Measurements from ENCODE around the gene SELENOK.

The SELENOK gene

DNA sequence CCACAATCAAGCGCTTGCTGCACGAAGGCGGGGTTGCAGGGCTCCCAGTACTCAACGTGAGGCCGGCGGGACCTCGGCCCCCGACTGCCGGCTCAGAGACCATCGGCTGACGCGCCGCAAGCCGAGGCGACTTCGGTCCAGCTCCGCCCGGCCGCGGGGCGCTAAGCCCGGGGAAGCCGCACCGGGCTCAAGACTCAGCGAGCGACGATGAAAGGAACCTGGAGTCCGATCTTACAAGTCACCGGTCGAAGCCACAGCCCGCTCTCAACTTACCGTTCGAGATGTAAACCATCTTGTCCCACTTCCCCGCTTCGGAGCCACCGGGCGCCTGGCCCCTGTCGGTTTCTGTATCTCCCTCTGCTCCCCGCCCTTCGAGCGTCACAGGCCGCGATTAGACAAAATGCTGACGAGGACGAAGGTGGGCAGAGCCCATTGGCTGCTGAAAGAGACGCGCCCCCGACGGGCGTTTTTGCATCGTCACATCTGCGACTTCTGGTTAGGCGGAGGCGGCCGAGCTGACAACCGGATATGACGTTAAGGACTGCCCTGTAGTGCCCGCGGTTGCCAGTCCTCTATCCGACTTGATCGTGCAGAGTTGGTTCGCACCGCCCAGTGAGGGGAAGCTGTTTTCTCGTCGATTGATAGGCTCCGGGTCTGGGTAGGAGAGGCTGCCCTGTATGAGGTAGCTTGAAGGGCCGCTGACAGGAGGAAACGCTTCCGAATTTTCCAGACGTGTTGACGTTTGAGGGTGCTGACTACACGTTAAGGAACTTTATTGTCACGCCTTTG lies at the start of gene SELENOK:
SELENOK (minus strand) TSS at position 363 of the 789 bp plus-strand sequence.
- no peaks in the 10 kb centered on the region for H3K9me3 ChIP-seq (ENCODE audit: insufficient read depth, low read length)
- TF ChIP-seq SUZ12 (IDR thresholded peaks at IDR 0.05; ENCODE audit: extremely low read depth, insufficient read depth, insufficient read length) (no peak), ZNF274 (IDR thresholded peaks at IDR 0.05; ENCODE audit: low read depth, low read length) (no peak), YY1 (IDR thresholded peaks at IDR 0.05; ENCODE audit: insufficient read depth, insufficient read length) (no peak)
- H3K4me3 ChIP-seq (ENCODE audit: insufficient read length, low read depth), result peak within 1 kb of the TSS; percentile 94
- no peaks in the 10 kb centered on the region for H3K27me3 ChIP-seq (ENCODE audit: insufficient read depth, insufficient read length)
- peaks cover 25% of the 10 kb centered on the region for H3K36me3 ChIP-seq (ENCODE audit: insufficient read depth, insufficient read length, low read length)
- H3K9ac ChIP-seq (ENCODE audit: insufficient read length, low read depth), result peak within 1 kb of the TSS; percentile 92
- no peaks in the 10 kb centered on the region for H3K4me1 ChIP-seq (ENCODE audit: insufficient read depth, insufficient read length)
- peak; percentile 99 for DNase-seq (ENCODE audit: low read depth, low spot score)

DNA sequence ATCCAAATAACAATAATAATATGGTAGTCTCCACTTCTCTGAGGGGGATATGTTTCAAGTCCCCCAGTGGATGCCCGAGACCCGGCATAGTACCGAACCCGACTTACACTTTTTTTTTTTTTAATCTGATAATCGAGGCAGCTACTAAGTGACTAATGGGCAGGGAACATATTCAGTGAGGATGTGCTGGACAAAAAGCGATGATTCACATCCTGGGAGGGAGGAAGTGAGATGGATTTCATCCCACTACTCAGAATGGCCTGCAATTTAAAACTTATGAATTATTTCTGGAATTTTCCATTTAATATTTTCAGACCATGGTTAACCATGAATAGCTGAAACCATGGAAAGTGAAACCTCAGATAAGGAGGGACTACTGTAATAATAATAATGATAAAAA lies 49.5 kb upstream of the SELENOK start:
- no peak for DNase-seq (ENCODE audit: low read depth, low spot score)
- no peaks in the 10 kb centered on the region for H3K4me1 ChIP-seq (ENCODE audit: insufficient read depth, insufficient read length)
- H3K4me3 ChIP-seq (ENCODE audit: insufficient read length, low read depth), result no peak overlapping the region
- H3K36me3 ChIP-seq (ENCODE audit: insufficient read depth, insufficient read length, low read length), result no peaks in the 10 kb centered on the region
- peaks cover 13% of the 10 kb centered on the region; the same call in 1 of the 2 replicates for H3K9me3 ChIP-seq (ENCODE audit: insufficient read depth, low read length)
- H3K9ac ChIP-seq (ENCODE audit: insufficient read length, low read depth), result no peak overlapping the region
- no peaks in the 10 kb centered on the region for H3K27me3 ChIP-seq (ENCODE audit: insufficient read depth, insufficient read length)
- no peak for TF ChIP-seq YY1 (IDR thresholded peaks at IDR 0.05; ENCODE audit: insufficient read depth, insufficient read length)
- TF ChIP-seq ZNF274 (IDR thresholded peaks at IDR 0.05; ENCODE audit: low read depth, low read length), result no peak
- TF ChIP-seq SUZ12 (IDR thresholded peaks at IDR 0.05; ENCODE audit: extremely low read depth, insufficient read depth, insufficient read length), result no peak

DNA sequence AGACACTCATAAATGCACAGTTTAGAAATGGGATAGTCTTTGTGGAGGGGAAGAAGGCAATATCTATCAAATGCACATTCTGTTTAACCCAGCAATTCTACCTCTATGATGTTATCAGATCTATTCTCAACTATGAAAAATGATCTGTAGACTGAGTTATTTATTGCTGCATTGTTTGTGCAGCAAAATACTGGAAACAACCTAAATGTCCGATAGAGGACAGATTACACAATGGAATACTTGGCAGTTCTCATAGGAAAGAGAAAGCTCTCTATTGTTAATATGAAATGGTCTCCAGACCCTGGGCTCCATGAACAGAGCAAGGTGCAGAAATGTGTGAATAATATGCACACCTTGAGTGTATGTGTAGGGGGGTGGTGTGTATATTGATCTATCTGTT lies 49.0 kb upstream of the SELENOK start:
- no peak overlapping the region for H3K9ac ChIP-seq (ENCODE audit: insufficient read length, low read depth)
- no peaks in the 10 kb centered on the region for H3K4me1 ChIP-seq (ENCODE audit: insufficient read depth, insufficient read length)
- no peak overlapping the region for H3K4me3 ChIP-seq (ENCODE audit: insufficient read length, low read depth)
- no peaks in the 10 kb centered on the region for H3K27me3 ChIP-seq (ENCODE audit: insufficient read depth, insufficient read length)
- H3K9me3 ChIP-seq (ENCODE audit: insufficient read depth, low read length), result 0 out of 2 replicates have a peak, but pooled peaks cover 7% of the 10 kb centered on the region
- DNase-seq (ENCODE audit: low read depth, low spot score), result no peak
- no peak for TF ChIP-seq ZNF274 (IDR thresholded peaks at IDR 0.05; ENCODE audit: low read depth, low read length)
- no peak for TF ChIP-seq SUZ12 (IDR thresholded peaks at IDR 0.05; ENCODE audit: extremely low read depth, insufficient read depth, insufficient read length)
- no peak for TF ChIP-seq YY1 (IDR thresholded peaks at IDR 0.05; ENCODE audit: insufficient read depth, insufficient read length)
- H3K36me3 ChIP-seq (ENCODE audit: insufficient read depth, insufficient read length, low read length), result no peaks in the 10 kb centered on the region

DNA sequence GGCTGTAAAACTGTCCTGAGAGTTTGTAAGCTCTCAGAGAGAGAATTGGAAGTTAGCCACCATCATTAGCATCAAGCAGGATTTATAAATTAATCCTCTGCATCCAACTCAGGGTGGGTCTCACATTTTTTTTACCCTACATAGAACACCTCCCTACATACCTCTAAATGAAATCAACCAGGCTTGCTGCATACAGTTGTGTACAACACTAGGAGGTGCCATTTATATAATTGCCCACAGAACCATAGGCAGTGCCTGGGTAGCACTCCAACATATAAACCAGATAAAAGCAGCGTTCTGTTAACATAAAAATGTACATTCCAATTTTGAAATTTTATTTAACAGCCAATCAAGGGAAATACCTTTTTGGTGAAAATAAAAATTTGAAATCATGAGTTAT lies 48.2 kb upstream of the SELENOK start:
- peaks cover 6% of the 10 kb centered on the region; the same call in 1 of the 2 replicates for H3K9me3 ChIP-seq (ENCODE audit: insufficient read depth, low read length)
- H3K4me1 ChIP-seq (ENCODE audit: insufficient read depth, insufficient read length), result no peaks in the 10 kb centered on the region
- DNase-seq (ENCODE audit: low read depth, low spot score), result no peak
- TF ChIP-seq ZNF274 (IDR thresholded peaks at IDR 0.05; ENCODE audit: low read depth, low read length), result no peak
- TF ChIP-seq SUZ12 (IDR thresholded peaks at IDR 0.05; ENCODE audit: extremely low read depth, insufficient read depth, insufficient read length), result no peak
- TF ChIP-seq YY1 (IDR thresholded peaks at IDR 0.05; ENCODE audit: insufficient read depth, insufficient read length), result no peak
- H3K27me3 ChIP-seq (ENCODE audit: insufficient read depth, insufficient read length), result no peaks in the 10 kb centered on the region
- no peaks in the 10 kb centered on the region for H3K36me3 ChIP-seq (ENCODE audit: insufficient read depth, insufficient read length, low read length)
- H3K9ac ChIP-seq (ENCODE audit: insufficient read length, low read depth), result no peak overlapping the region
- no peak overlapping the region for H3K4me3 ChIP-seq (ENCODE audit: insufficient read length, low read depth)

DNA sequence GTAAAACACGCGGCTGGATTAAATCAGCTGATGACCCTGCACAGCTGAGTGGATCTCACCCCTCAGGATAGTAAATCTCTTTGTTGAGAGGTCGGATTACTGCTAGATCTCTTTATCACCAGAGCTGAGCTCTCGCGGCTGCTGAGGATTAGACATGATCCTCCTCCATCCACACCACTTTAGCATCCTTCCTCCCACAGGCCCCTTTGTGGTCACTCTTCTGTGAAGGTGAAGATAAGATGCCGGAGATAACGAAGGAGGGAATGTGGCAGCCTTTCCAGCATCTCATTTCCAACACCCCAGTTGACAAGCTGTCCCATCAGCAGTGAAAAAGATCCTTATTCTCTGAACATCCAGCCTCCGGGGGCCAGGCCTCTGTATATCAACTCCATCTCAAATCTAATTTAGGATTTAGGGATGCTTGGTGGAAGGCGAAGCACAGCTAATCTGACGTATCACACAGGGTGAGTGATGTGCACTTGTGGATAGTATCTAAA lies 47.5 kb upstream of the SELENOK start:
- H3K27me3 ChIP-seq (ENCODE audit: insufficient read depth, insufficient read length), result no peaks in the 10 kb centered on the region
- H3K4me1 ChIP-seq (ENCODE audit: insufficient read depth, insufficient read length), result no peaks in the 10 kb centered on the region
- H3K36me3 ChIP-seq (ENCODE audit: insufficient read depth, insufficient read length, low read length), result no peaks in the 10 kb centered on the region
- DNase-seq (ENCODE audit: low read depth, low spot score), result no peak
- peaks cover 6% of the 10 kb centered on the region; the same call in 1 of the 2 replicates for H3K9me3 ChIP-seq (ENCODE audit: insufficient read depth, low read length)
- no peak overlapping the region for H3K4me3 ChIP-seq (ENCODE audit: insufficient read length, low read depth)
- no peak overlapping the region for H3K9ac ChIP-seq (ENCODE audit: insufficient read length, low read depth)
- TF ChIP-seq ZNF274 (IDR thresholded peaks at IDR 0.05; ENCODE audit: low read depth, low read length) (no peak), SUZ12 (IDR thresholded peaks at IDR 0.05; ENCODE audit: extremely low read depth, insufficient read depth, insufficient read length) (no peak), YY1 (IDR thresholded peaks at IDR 0.05; ENCODE audit: insufficient read depth, insufficient read length) (no peak)

DNA sequence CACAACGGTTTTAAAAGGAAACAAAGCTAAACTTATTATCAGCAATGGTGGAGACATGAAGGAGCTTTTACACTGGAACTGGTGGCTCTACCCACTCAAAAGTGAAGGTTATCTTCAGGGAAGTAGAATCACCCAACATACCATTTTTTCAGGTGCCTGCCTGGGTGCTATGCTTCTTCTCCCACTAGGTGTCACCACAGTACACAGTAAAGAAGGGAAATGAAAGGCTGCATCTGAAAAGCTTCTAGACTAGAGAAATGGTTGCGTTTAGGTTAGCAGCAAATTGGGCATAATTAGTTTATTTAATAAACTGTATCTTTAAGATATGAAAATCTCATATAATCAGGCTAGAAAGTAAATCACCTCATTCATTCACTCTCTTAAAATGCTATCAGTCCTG lies 47.0 kb upstream of the SELENOK start:
- no peak for TF ChIP-seq YY1 (IDR thresholded peaks at IDR 0.05; ENCODE audit: insufficient read depth, insufficient read length)
- TF ChIP-seq ZNF274 (IDR thresholded peaks at IDR 0.05; ENCODE audit: low read depth, low read length), result no peak
- TF ChIP-seq SUZ12 (IDR thresholded peaks at IDR 0.05; ENCODE audit: extremely low read depth, insufficient read depth, insufficient read length), result no peak
- peak; percentile 39 for DNase-seq (ENCODE audit: low read depth, low spot score)
- Histone ChIP-seq H3K4me3 (ENCODE audit: insufficient read length, low read depth) (no peak overlapping the region), H3K36me3 (ENCODE audit: insufficient read depth, insufficient read length, low read length) (no peaks in the 10 kb centered on the region), H3K9me3 (ENCODE audit: insufficient read depth, low read length) (peaks cover 6% of the 10 kb centered on the region; the same call in 1 of the 2 replicates), H3K27me3 (ENCODE audit: insufficient read depth, insufficient read length) (no peaks in the 10 kb centered on the region), H3K4me1 (ENCODE audit: insufficient read depth, insufficient read length) (no peaks in the 10 kb centered on the region), H3K9ac (ENCODE audit: insufficient read length, low read depth) (no peak overlapping the region)

DNA sequence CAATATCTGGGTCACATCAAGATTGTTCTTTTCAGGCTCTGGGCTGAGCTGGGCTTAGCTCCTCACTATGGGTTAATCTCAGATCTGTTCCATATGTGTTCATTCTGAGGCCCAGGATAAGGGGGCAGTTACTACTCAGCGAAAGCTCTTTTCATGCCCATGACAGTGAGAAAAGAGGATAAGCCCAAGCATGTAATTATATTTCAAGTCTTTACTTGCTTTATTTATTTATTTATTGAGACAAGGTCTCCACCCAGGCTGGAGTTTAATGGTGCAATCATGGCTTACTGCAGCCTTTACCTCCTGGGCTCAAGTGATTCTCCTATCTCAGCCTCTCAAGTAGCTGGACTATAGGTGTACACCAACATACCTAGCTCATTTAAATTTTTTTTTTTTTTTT lies 44.7 kb upstream of the SELENOK start:
- Histone ChIP-seq H3K4me3 (ENCODE audit: insufficient read length, low read depth) (no peak overlapping the region), H3K27me3 (ENCODE audit: insufficient read depth, insufficient read length) (no peaks in the 10 kb centered on the region), H3K4me1 (ENCODE audit: insufficient read depth, insufficient read length) (no peaks in the 10 kb centered on the region), H3K36me3 (ENCODE audit: insufficient read depth, insufficient read length, low read length) (no peaks in the 10 kb centered on the region), H3K9ac (ENCODE audit: insufficient read length, low read depth) (no peak overlapping the region), H3K9me3 (ENCODE audit: insufficient read depth, low read length) (peaks cover 6% of the 10 kb centered on the region; the same call in 1 of the 2 replicates)
- TF ChIP-seq SUZ12 (IDR thresholded peaks at IDR 0.05; ENCODE audit: extremely low read depth, insufficient read depth, insufficient read length) (no peak), YY1 (IDR thresholded peaks at IDR 0.05; ENCODE audit: insufficient read depth, insufficient read length) (no peak), ZNF274 (IDR thresholded peaks at IDR 0.05; ENCODE audit: low read depth, low read length) (no peak)
- no peak for DNase-seq (ENCODE audit: low read depth, low spot score)
